ENCODE results near the gene AFAP1. TPM values are rescaled to one million over a fixed set of nuclear protein-coding genes. Genes with fewer than 3 reads are reported as not detected.
A peak's percentile ranks its signal among the peaks of the same experiment; 100 is the strongest.

Gene AFAP1
- total RNA-seq, 1 experiment from 2014 or later, result 94.7 TPM

DNA sequence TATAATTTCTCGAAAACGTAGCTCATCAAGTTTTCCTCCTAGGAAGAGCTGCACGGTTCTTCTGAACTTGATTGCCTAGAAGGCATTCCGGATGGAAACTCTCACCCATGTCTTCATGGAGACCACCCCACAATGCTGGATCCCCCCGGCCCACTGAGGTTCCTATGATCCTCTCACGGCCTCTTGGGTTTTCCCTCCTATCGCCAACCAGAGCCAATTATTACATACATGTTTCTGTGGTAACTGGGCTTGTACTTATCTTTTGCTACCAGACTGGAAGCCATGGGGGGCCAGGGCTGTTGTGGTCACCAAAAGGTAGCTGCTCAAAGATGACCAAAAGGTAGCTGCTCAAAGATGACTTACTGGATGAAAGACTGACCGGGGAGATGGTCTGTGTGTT, 131.5 kb downstream of the AFAP1 start:
- CTCF ChIA-PET, result no interaction called here

GRCh38 chr4:7807351-7807921, 132.2 kb downstream of the AFAP1 start:
- intact Hi-C loops (cut with micrococcal nuclease; ENCODE audit: unreplicated experiment), result no loop called here
- POLR2A ChIA-PET, result interaction anchor here (0.9 kb wide), 1 partner anchor 35 kb away, joined by 3 read pairs; no protein-coding TSS in a partner anchor
- no peak for TF ChIP-seq SIN3A (IDR thresholded peaks at IDR 0.05; ENCODE audit: borderline replicate concordance, insufficient read depth, low read depth, low read length)
- TF ChIP-seq, protein P1, sequence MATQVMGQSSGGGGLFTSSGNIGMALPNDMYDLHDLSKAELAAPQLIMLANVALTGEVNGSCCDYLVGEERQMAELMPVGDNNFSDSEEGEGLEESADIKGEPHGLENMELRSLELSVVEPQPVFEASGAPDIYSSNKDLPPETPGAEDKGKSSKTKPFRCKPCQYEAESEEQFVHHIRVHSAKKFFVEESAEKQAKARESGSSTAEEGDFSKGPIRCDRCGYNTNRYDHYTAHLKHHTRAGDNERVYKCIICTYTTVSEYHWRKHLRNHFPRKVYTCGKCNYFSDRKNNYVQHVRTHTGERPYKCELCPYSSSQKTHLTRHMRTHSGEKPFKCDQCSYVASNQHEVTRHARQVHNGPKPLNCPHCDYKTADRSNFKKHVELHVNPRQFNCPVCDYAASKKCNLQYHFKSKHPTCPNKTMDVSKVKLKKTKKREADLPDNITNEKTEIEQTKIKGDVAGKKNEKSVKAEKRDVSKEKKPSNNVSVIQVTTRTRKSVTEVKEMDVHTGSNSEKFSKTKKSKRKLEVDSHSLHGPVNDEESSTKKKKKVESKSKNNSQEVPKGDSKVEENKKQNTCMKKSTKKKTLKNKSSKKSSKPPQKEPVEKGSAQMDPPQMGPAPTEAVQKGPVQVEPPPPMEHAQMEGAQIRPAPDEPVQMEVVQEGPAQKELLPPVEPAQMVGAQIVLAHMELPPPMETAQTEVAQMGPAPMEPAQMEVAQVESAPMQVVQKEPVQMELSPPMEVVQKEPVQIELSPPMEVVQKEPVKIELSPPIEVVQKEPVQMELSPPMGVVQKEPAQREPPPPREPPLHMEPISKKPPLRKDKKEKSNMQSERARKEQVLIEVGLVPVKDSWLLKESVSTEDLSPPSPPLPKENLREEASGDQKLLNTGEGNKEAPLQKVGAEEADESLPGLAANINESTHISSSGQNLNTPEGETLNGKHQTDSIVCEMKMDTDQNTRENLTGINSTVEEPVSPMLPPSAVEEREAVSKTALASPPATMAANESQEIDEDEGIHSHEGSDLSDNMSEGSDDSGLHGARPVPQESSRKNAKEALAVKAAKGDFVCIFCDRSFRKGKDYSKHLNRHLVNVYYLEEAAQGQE (IDR thresholded peaks at IDR 0.05; ENCODE audit: insufficient read depth in 1 of 2, low read depth in 2 of 2, low read length in 1 of 2), result no peak
- TF ChIP-seq, protein P2, sequence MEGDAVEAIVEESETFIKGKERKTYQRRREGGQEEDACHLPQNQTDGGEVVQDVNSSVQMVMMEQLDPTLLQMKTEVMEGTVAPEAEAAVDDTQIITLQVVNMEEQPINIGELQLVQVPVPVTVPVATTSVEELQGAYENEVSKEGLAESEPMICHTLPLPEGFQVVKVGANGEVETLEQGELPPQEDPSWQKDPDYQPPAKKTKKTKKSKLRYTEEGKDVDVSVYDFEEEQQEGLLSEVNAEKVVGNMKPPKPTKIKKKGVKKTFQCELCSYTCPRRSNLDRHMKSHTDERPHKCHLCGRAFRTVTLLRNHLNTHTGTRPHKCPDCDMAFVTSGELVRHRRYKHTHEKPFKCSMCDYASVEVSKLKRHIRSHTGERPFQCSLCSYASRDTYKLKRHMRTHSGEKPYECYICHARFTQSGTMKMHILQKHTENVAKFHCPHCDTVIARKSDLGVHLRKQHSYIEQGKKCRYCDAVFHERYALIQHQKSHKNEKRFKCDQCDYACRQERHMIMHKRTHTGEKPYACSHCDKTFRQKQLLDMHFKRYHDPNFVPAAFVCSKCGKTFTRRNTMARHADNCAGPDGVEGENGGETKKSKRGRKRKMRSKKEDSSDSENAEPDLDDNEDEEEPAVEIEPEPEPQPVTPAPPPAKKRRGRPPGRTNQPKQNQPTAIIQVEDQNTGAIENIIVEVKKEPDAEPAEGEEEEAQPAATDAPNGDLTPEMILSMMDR (IDR thresholded peaks at IDR 0.05), result no peak
- no peak for TF ChIP-seq POLR2AphosphoS5 (IDR thresholded peaks at IDR 0.05; ENCODE audit: low read depth, low read length)
- TF ChIP-seq TCF7L2 (IDR thresholded peaks at IDR 0.05; ENCODE audit: low read depth, low read length), result no peak
- no TSS peak for BruUV-seq (replicated peaks)
- Histone ChIP-seq H3K9me3 (ENCODE audit: control insufficient read depth, insufficient read depth, low read depth, low read length) (no peaks in the 10 kb centered on the region), H3K4me3 (ENCODE audit: low read depth in 2 of 2, low read length in 2 of 2) (no peak overlapping the region), H3K27ac (ENCODE audit: low read length) (peak overlapping the region; percentile 96), H3K4me1 (ENCODE audit: control insufficient read depth, insufficient read depth, low read length) (peaks cover 59% of the 10 kb centered on the region), H3K27me3 (ENCODE audit: control insufficient read depth, insufficient read depth, low read length) (no peaks in the 10 kb centered on the region), H3K36me3 (ENCODE audit: control insufficient read depth, insufficient read depth, low read length) (peaks cover 4% of the 10 kb centered on the region)
- DNase-seq (ENCODE audit: low read depth, low spot score), result no peak
- no peak for ATAC-seq
- in situ Hi-C loops (cut with HindIII; ENCODE audit: low pct_unique_long_range_greater_than_20kb, low sequenced_read_pairs), result no loop called here
- CTCF ChIA-PET, result no interaction called here

More for the DNA sequence above, 131.5 kb downstream of the AFAP1 start:
- H3K9me3 ChIP-seq (ENCODE audit: control insufficient read depth, insufficient read depth, low read depth, low read length), result no peaks in the 10 kb centered on the region
- H3K4me1 ChIP-seq (ENCODE audit: control insufficient read depth, insufficient read depth, low read length), result peaks cover 55% of the 10 kb centered on the region
- DNase-seq (ENCODE audit: low read depth, low spot score), result no peak
- no peak for ATAC-seq
- intact Hi-C loops (cut with micrococcal nuclease; ENCODE audit: unreplicated experiment) (no loop called here), in situ Hi-C loops (cut with HindIII; ENCODE audit: low pct_unique_long_range_greater_than_20kb, low sequenced_read_pairs) (no loop called here)
- POLR2A ChIA-PET, result interaction anchor here (0.6 kb wide), 1 partner anchor 480 kb away, joined by 6 read pairs; no protein-coding TSS in a partner anchor
- no TSS peak for BruUV-seq (replicated peaks)
- no peak overlapping the region for H3K4me3 ChIP-seq (ENCODE audit: low read depth in 2 of 2, low read length in 2 of 2)
- H3K27me3 ChIP-seq (ENCODE audit: control insufficient read depth, insufficient read depth, low read length), result no peaks in the 10 kb centered on the region
- peaks cover 11% of the 10 kb centered on the region for H3K36me3 ChIP-seq (ENCODE audit: control insufficient read depth, insufficient read depth, low read length)
- peak overlapping the region; percentile 96 for H3K27ac ChIP-seq (ENCODE audit: low read length)
- TF ChIP-seq POLR2AphosphoS5 (IDR thresholded peaks at IDR 0.05; ENCODE audit: low read depth, low read length) (no peak), TCF7L2 (IDR thresholded peaks at IDR 0.05; ENCODE audit: low read depth, low read length) (no peak), SIN3A (IDR thresholded peaks at IDR 0.05; ENCODE audit: borderline replicate concordance, insufficient read depth, low read depth, low read length) (no peak)
- TF ChIP-seq, protein P1 (IDR thresholded peaks at IDR 0.05; ENCODE audit: insufficient read depth in 1 of 2, low read depth in 2 of 2, low read length in 1 of 2), result no peak
- TF ChIP-seq, protein P2 (IDR thresholded peaks at IDR 0.05), result no peak
